MM.1S (cell line): ENCODE data around the gene CMIP.

Experiments
- CTCF ChIP-seq: fragments of 300-600 bp; sonication (generic); IDR thresholded peaks from 2 replicates; pipeline ENCODE4 v1.5.1; 2016; ENCODE audit warnings: antibody characterized with exemption, low read length, mixed read lengths
- EZH2 ChIP-seq: fragments of 300-600 bp; sonication (generic); optimal IDR thresholded peaks from 2 replicates; pipeline ENCODE3; 2017; ENCODE audit warnings: low read depth, mild to moderate bottlenecking, antibody characterized with exemption, low read length, mixed read lengths

GRCh38 chr16:81562926-81563325, 118.3 kb downstream of the CMIP start:
- TF ChIP-seq CTCF (no peak), EZH2 (no peak)
